Dermis microvascular lymphatic vessel endothelial cell (primary cell): ENCODE data around the gene CFAP65. TPM values are rescaled to one million over a fixed set of nuclear protein-coding genes. Genes with fewer than 3 reads are reported as not detected.
A peak's percentile ranks its signal among the peaks of the same experiment; 100 is the strongest.

Source experiments
- DNase-seq, 2 donors: peaks; one replicate each; pipeline versions ENCODE4 v3.0.0 to v3.0.0-alpha.2; 2010; ENCODE audit warnings: low read depth in 2 of 2
- total RNA-seq: library from RNA; depleted of rRNA; stranded (reverse); fragments of >200 nt; gene quantifications from 2 replicates; pipeline ENCODE4 v1.2.1, GENCODE V29; 2014

Gene CFAP65
- total RNA-seq, 1 donor from 2014 or later: not detected

GRCh38 chr2:219016721-219017120 is 24.6 kb downstream of the CFAP65 start:
- no peak for DNase-seq

- no peak for DNase-seq
These were observed 30.4 kb downstream of the CFAP65 start for GRCh38 chr2:219010873-219011272.

DNA sequence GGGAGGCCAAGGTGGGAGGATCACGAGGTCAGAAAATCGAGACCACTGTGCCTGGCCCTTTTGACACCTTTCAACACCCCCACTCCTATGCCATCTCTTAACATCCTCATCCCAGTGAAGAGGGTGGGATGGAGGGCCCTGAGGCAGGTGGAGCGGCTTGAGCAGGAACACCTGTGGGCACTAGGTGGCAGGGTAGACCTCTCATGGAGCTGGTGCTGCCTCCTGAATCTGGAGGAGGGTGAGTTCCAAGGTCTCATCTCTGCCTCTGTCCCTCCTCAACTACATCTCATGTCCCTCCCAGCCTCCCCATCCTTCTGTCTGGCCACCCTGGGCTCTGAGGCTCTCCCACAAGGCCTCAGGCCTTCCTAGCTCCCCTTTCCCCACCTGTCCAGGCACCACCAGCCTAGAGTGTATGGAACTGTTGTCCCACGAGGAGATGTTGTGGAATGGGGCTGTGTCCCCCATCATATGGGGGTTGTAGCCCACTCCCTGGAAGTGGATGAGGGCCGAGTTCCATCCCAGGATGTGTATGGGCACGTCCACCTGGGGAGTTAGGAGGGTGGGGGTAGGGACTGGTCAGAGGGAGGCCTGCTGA is 31.1 kb downstream of the CFAP65 start:
- DNase-seq: no peak

DNA sequence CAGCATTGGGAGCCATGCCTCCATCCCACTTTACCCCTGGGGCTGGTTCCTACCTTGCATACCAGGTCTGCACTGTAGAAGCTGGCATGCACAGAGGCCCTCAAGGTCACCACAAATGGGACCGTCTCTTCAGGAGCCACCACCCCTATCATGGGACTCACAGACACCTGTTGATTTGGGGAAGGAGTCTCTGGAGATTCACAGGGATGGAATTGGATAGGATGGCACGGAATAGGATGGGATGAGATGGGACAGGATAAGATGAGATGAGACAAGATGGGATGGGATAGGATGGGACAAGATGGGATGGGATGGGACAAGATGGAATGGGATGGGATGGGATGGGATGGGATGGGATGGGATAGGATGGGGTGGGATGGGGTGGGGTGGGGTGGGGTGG is 32.0 kb downstream of the CFAP65 start:
- no peak for DNase-seq

- DNase-seq: no peak
These were observed 37.3 kb downstream of the CFAP65 start for GRCh38 chr2:219003979-219004378.

DNA sequence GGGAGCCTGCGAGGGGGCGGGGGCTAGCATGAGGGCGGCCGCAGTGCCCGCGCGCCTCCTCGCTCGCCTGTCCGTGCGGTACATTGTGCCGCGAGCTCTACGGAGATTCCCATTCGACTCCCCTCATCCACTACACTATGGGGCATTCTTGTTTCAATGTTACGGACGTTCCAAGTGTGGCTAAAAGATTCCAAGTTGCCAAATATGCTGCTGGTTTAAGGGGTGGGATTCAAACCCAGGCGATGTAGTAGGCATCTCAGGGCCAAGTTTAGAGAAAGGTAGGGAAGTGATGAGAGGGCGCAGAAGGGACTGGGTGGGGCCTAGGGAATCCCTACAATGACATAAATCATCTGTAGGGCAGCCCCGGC is 38.1 kb downstream of the CFAP65 start:
- peak in 1 of 2 donors; percentile 9 for DNase-seq

GRCh38 chr2:219002395-219003266 is 38.7 kb downstream of the CFAP65 start:
- DNase-seq: peak in 1 of 2 donors; percentile 38

GRCh38 chr2:219001577-219002394 is 39.5 kb downstream of the CFAP65 start:
- no peak for DNase-seq

DNA sequence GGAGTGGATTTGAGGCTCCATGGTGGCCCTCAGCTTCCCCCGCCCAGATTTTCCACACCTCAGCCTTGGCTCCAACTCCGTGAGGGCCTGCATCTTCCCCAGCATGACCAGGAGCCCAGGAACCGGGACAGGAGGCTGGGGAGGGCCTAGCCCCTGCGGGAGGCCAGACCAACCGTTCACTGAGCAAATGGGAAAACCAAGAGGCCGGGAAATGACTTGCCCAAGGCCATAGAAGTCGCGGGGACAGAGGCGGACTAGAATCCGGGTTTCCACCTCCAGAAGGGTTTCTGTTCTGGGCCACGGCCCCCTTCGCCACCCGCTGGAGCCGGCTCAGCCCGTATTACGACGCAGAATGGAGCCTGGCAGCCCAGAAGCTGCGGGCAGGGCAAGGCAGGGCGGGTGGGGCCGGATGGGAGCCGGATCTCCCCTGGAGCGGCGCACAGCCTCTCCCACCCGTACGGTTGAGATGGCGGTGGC is 40.2 kb downstream of the CFAP65 start:
- no peak for DNase-seq

DNA sequence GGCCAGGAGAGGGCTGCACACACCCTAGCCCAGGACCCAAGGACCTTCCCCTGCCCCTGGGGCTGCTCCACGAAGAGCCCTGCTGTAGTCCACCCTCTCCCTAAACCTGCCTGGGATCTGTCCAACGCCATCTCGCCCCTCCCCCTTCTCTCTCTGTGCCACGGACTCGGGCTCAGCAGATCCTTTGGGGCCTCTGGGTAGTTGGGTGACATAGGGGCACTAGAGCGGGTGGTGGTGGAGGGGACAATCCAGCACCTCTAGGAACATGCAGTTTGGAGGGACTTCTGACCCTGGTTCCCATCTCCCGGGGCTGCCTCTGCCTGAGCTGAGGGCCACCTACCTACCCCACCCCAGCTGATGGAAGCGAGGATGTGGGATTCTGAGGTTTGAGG is 40.8 kb downstream of the CFAP65 start:
- no peak for DNase-seq

GRCh38 chr2:218999881-219000568 is 41.3 kb downstream of the CFAP65 start:
- DNase-seq: no peak

GRCh38 chr2:218999021-218999880 is 42.1 kb downstream of the CFAP65 start:
- no peak for DNase-seq

GRCh38 chr2:218998414-218999002 is 42.8 kb downstream of the CFAP65 start:
- DNase-seq: no peak

DNA sequence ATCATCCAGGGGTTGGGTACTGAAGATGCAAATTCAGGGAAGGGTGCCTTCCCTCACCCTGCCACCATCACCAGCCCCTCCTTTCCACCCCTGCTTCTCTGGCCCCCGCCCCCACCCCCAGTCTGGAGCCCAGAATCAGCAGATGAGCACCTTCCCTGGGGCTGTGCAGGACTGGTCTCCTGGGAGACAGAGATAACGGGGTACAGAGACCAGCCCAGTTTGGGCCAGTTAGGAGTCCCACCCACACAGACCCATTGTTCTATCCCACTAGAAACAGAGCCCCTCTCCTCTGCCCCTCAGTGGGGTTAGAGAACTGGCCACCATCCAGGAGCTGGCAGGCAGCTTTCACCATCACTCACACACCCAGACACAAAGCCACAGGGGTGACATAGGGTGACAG is 43.6 kb downstream of the CFAP65 start:
- DNase-seq: no peak

- DNase-seq: no peak
These were observed 44.4 kb downstream of the CFAP65 start for GRCh38 chr2:218996937-218997336.

DNA sequence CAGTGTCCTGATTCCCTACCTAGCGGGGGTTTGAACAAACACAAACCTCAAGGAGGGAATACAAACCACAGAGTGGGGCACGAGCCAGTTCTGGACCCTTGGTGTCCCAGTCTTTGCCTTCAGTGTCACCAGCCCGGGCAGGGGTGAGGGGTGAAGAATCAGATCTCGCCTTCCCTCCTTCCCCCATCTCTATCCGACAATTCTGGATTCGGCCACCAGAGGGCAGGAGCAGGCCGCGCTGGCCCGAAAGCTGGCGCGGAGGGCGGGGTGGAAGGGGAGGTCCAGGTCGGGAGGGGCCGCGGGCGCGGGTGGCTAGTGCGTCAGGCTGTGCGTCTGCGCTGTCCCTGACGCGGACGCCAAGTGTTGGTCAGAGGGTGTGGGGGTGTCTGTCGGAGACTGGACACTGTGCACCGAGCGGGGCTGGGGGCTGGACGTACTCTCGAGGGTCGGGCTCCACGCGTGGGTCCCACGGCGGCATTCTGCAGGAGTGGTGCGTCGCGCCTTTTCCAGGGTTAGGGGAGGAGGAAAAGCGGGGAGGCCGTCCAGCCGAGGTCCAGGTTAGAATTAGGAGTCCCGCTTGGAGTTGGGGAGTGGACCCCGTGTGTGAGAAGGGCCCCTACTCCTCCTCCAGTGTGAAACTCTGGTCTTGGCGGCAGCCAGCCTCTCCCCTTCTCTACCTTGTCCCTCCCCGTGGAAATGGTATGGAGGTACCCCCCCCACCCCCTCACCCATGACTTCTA is 45.2 kb downstream of the CFAP65 start:
- DNase-seq: peak; percentile 29 to 74

DNA sequence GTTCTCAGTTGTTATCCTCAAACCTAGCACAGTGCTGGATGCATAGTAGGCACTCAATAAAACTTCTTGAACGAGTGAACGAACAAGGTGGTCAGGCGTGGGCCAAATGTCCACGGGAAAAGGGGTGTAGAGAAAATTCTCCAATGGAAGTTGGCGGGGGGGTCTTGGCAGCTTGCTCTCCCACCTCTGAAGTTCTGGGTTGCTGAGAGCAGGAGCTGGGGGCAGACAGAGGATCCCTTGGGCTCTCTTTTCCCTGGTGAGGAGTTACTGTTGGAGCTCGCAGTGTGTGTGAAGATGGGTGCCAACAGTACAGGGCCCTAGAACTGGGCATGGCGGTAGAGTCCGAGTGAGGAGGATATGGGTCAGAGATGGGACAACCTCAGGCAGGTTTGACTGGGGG is 45.8 kb downstream of the CFAP65 start:
- DNase-seq: no peak

DNA sequence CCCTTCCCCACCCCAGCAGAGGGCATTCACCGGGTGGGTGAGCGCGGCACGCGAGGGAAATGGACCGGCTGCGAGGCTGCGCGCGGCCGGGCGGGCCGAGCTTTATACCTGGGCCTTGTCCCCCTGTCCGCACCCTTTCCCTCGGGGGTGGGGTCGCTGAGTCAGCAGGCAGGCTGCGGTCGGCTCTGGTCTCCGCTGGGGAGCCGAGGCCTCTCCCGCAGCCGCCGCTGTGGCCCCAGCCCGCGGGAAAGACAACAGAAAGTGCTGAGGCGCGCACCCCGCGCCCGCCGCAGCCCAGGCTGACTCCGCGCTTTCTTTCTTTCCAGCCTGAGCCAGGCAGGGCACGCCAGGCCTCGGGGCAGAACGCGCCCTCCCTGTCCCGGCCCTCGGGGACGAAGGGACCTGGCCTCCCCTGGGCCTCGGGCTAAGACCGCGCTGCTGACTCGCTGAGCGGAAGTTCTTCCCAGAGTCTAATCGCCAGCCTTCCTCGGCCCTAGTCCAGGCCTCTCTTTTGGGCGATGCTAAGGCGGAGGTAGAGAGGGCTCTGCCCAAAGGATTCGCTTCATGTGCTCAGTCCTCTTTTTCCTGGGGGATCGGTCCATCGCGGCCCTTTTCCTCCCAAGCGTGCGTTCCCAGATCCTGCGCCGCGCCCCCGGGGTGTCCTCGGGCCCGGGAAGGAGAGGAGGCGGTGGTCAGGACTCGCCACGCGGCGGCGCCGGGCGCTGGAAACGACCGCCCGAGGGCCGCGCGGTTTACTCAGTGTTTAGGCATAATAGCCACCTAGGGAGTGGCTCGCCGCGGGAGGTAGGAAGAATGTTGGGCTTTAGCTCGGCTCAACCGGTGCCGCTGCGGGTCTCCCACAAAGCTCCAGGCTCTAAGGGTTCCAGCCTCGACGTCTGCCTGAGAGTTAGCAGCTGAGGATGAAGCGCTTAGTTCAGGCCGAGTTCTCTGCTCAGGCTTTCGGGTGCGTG is 47.7 kb downstream of the CFAP65 start, which contains the start of gene CRYBA2:
CRYBA2 (minus strand) TSS at position 78 of the 971 bp plus-strand sequence. CDS start 246 bp downstream, outside the sequence.
- DNase-seq: no peak
